ENCODE measurements around the gene ITPR1. TPM values are rescaled to one million over a fixed set of nuclear protein-coding genes. Genes with fewer than 3 reads are reported as not detected.
"Not testable (repeated sequence)": the region's sequence is repeated elsewhere in the genome, so short reads cannot be mapped to it uniquely, and the experiment has no call there.

ITPR1 gene
- total and polyA plus RNA-seq, 2 experiments from 2014 or later = 1.4 to 2.5 TPM

GRCh38 chr3:4593014-4593413 lies 99.9 kb downstream of the ITPR1 start:
- no peaks in the 10 kb centered on the region for H3K9me3 ChIP-seq (ENCODE audit: low read depth)
- no peak overlapping the region for H3K9ac ChIP-seq
- 71 to 77% methylated on average over 5 of the region's 5 CpGs for WGBS, 2 experiments (ENCODE audit: low coverage in 1 of 2, low lambda C conversion rate in 2 of 2, missing lambda C conversion rate in 2 of 2)
- no peak for TF ChIP-seq EZH2phosphoT487 (IDR thresholded peaks at IDR 0.05; ENCODE audit: insufficient read depth, low read depth)
- no peaks in the 10 kb centered on the region for H3K9me2 ChIP-seq (ENCODE audit: insufficient read depth)
- H3K4me2 ChIP-seq (ENCODE audit: unreplicated experiment) = no peak overlapping the region
- no peaks in the 10 kb centered on the region for H3K27me3 ChIP-seq (replicated peaks; ENCODE audit: insufficient read depth)
- no peak overlapping the region for H2AFZ ChIP-seq
- no peaks in the 10 kb centered on the region for H3K36me3 ChIP-seq (ENCODE audit: low read depth)
- no peak for DNase-seq
- H3K27ac ChIP-seq = no peak overlapping the region
- H3K4me1 ChIP-seq (ENCODE audit: insufficient read depth) = peaks cover 9% of the 10 kb centered on the region
- H3F3A ChIP-seq (ENCODE audit: insufficient read depth) = peaks cover 7% of the 10 kb centered on the region; the same call in 1 of the 2 replicates
- H3K79me2 ChIP-seq (ENCODE audit: insufficient read depth) = no peaks in the 10 kb centered on the region
- H4K20me1 ChIP-seq (ENCODE audit: insufficient read depth) = no peaks in the 10 kb centered on the region
- in situ Hi-C loops (cut with MboI) = no loop called here
- H3K4me3 ChIP-seq = no peak overlapping the region

GRCh38 chr3:4595710-4596113 lies 102.6 kb downstream of the ITPR1 start:
- no peaks in the 10 kb centered on the region for H3K27me3 ChIP-seq (replicated peaks; ENCODE audit: insufficient read depth)
- H3K4me1 ChIP-seq (ENCODE audit: insufficient read depth) = no peaks in the 10 kb centered on the region
- no peaks in the 10 kb centered on the region for H3K36me3 ChIP-seq (ENCODE audit: low read depth)
- 75% methylated on average over 6 of the region's 6 CpGs for WGBS, 2 experiments (ENCODE audit: low coverage in 1 of 2, low lambda C conversion rate in 2 of 2, missing lambda C conversion rate in 2 of 2)
- no peak for DNase-seq
- H4K20me1 ChIP-seq (ENCODE audit: insufficient read depth) = no peaks in the 10 kb centered on the region
- no peak overlapping the region for H3K4me3 ChIP-seq
- no peaks in the 10 kb centered on the region for H3K9me2 ChIP-seq (ENCODE audit: insufficient read depth)
- H3K27ac ChIP-seq = no peak overlapping the region
- H2AFZ ChIP-seq = no peak overlapping the region
- TF ChIP-seq EZH2 (IDR thresholded peaks at IDR 0.05; ENCODE audit: insufficient read depth, poor library complexity, severe bottlenecking) = no peak
- TF ChIP-seq EZH2phosphoT487 (IDR thresholded peaks at IDR 0.05; ENCODE audit: insufficient read depth, low read depth) = no peak
- no peaks in the 10 kb centered on the region for H3K9me3 ChIP-seq (ENCODE audit: low read depth)
- H3F3A ChIP-seq (ENCODE audit: insufficient read depth) = no peaks in the 10 kb centered on the region
- in situ Hi-C loops (cut with MboI) = no loop called here
- H3K9ac ChIP-seq = no peak overlapping the region
- no peaks in the 10 kb centered on the region for H3K79me2 ChIP-seq (ENCODE audit: insufficient read depth)
- no peak overlapping the region for H3K4me2 ChIP-seq (ENCODE audit: unreplicated experiment)

- Histone ChIP-seq H3K4me3 (no peak overlapping the region), H3K79me2 (ENCODE audit: insufficient read depth) (no peaks in the 10 kb centered on the region), H3K36me3 (ENCODE audit: low read depth) (no peaks in the 10 kb centered on the region), H3F3A (ENCODE audit: insufficient read depth) (no peaks in the 10 kb centered on the region), H3K9me3 (ENCODE audit: low read depth) (no peaks in the 10 kb centered on the region), H2AFZ (no peak overlapping the region), H3K4me1 (ENCODE audit: insufficient read depth) (no peaks in the 10 kb centered on the region), H4K20me1 (ENCODE audit: insufficient read depth) (no peaks in the 10 kb centered on the region), H3K9me2 (ENCODE audit: insufficient read depth) (no peaks in the 10 kb centered on the region), H3K27me3 (replicated peaks; ENCODE audit: insufficient read depth) (no peaks in the 10 kb centered on the region), H3K9ac (no peak overlapping the region), H3K4me2 (ENCODE audit: unreplicated experiment) (no peak overlapping the region), H3K27ac (no peak overlapping the region)
- in situ Hi-C loops (cut with MboI) = no loop called here
- no peak for DNase-seq
- TF ChIP-seq EZH2phosphoT487 (IDR thresholded peaks at IDR 0.05; ENCODE audit: insufficient read depth, low read depth) (no peak), EZH2 (IDR thresholded peaks at IDR 0.05; ENCODE audit: insufficient read depth, poor library complexity, severe bottlenecking) (no peak)
- 42 to 76% methylated on average over 2 to 3 of the region's 3 CpGs for WGBS, 2 experiments (ENCODE audit: low coverage in 1 of 2, low lambda C conversion rate in 2 of 2, missing lambda C conversion rate in 2 of 2)
These were observed 103.5 kb downstream of the ITPR1 start for GRCh38 chr3:4596612-4597011.

- Histone ChIP-seq H3K4me2 (ENCODE audit: unreplicated experiment) (no peak overlapping the region), H4K20me1 (ENCODE audit: insufficient read depth) (no peaks in the 10 kb centered on the region), H3K36me3 (ENCODE audit: low read depth) (no peaks in the 10 kb centered on the region), H3K4me1 (ENCODE audit: insufficient read depth) (no peaks in the 10 kb centered on the region), H2AFZ (no peak overlapping the region), H3K27ac (no peak overlapping the region), H3K4me3 (no peak overlapping the region), H3K9me2 (ENCODE audit: insufficient read depth) (no peaks in the 10 kb centered on the region), H3K27me3 (replicated peaks; ENCODE audit: insufficient read depth) (no peaks in the 10 kb centered on the region), H3K9me3 (ENCODE audit: low read depth) (no peaks in the 10 kb centered on the region), H3K9ac (no peak overlapping the region), H3K79me2 (ENCODE audit: insufficient read depth) (no peaks in the 10 kb centered on the region), H3F3A (ENCODE audit: insufficient read depth) (no peaks in the 10 kb centered on the region)
- TF ChIP-seq EZH2phosphoT487 (IDR thresholded peaks at IDR 0.05; ENCODE audit: insufficient read depth, low read depth) = no peak
- no peak for TF ChIP-seq EZH2 (IDR thresholded peaks at IDR 0.05; ENCODE audit: insufficient read depth, poor library complexity, severe bottlenecking)
- 26 to 30% methylated on average over 6 of the region's 6 CpGs for WGBS, 2 experiments (ENCODE audit: low coverage in 1 of 2, low lambda C conversion rate in 2 of 2, missing lambda C conversion rate in 2 of 2)
- peak; percentile 8 for DNase-seq
- in situ Hi-C loops (cut with MboI) = no loop called here
These were observed 104.2 kb downstream of the ITPR1 start for GRCh38 chr3:4597208-4597985.

GRCh38 chr3:4598232-4598631 lies 105.1 kb downstream of the ITPR1 start:
- H3K9me3 ChIP-seq (ENCODE audit: low read depth); H3K4me1 ChIP-seq (ENCODE audit: insufficient read depth); H3F3A ChIP-seq (ENCODE audit: insufficient read depth); H3K27ac ChIP-seq; in situ Hi-C loops (cut with MboI); DNase-seq; H2AFZ ChIP-seq; H3K79me2 ChIP-seq (ENCODE audit: insufficient read depth); H3K9me2 ChIP-seq (ENCODE audit: insufficient read depth); H3K27me3 ChIP-seq (replicated peaks; ENCODE audit: insufficient read depth); H3K4me3 ChIP-seq; H4K20me1 ChIP-seq (ENCODE audit: insufficient read depth); H3K36me3 ChIP-seq (ENCODE audit: low read depth); H3K9ac ChIP-seq; H3K4me2 ChIP-seq (ENCODE audit: unreplicated experiment): not testable (repeated sequence)
- 73 to 76% methylated on average over 5 of the region's 5 CpGs for WGBS, 2 experiments (ENCODE audit: low coverage in 1 of 2, low lambda C conversion rate in 2 of 2, missing lambda C conversion rate in 2 of 2)
